Measurements from ENCODE around the gene PRKCE.

GRCh38 chr2:46091004-46091403 lies 439.5 kb downstream of the PRKCE start:
- TF ChIP-seq CTCF (conservative IDR thresholded peaks at IDR 0.05): peak; percentile 26; the same call in 1 of the 2 replicates
- no peak for TF ChIP-seq EZH2 (IDR thresholded peaks at IDR 0.05; ENCODE audit: low read depth)
